AG04449 (cell line): Measurements from ENCODE around the gene ARHGAP33.

ENCODE experiments used
- CTCF ChIA-PET: fragments of 350-600 bp; formaldehyde crosslinking; extraction: SDS; loops from one replicate; lab custom pipeline; 2021; ENCODE audit warnings: antibody characterized with exemption; lab: Yijun Ruan, JAX
- POLR2A ChIA-PET: fragments of 400-600, 350-600 bp; formaldehyde crosslinking; extraction: SDS; loops from one replicate; lab custom pipeline; 2020; ENCODE audit warnings: antibody characterized with exemption, inconsistent platforms; lab: Yijun Ruan, JAX
- DNase-seq: peaks from one replicate; pipeline ENCODE4 v3.0.0-alpha.2; 2010; ENCODE audit warnings: low read depth, low spot score
- H3K4me3 ChIP-seq: 2 replicates; pipeline ENCODE4 v1.5.1; 2011; ENCODE audit warnings: low read depth, mild to moderate bottlenecking, control low read depth, low read length
- TF ChIP-seq, protein P1 (sequence below): IDR thresholded peaks from one replicate; pipeline ENCODE4 v1.5.1; 2011; ENCODE audit warnings: mild to moderate bottlenecking, moderate library complexity, low read length, control low read depth, inconsistent platforms; ENCODE audit not compliant: insufficient read depth; ENCODE audit errors: missing control alignments

The ARHGAP33 gene

DNA sequence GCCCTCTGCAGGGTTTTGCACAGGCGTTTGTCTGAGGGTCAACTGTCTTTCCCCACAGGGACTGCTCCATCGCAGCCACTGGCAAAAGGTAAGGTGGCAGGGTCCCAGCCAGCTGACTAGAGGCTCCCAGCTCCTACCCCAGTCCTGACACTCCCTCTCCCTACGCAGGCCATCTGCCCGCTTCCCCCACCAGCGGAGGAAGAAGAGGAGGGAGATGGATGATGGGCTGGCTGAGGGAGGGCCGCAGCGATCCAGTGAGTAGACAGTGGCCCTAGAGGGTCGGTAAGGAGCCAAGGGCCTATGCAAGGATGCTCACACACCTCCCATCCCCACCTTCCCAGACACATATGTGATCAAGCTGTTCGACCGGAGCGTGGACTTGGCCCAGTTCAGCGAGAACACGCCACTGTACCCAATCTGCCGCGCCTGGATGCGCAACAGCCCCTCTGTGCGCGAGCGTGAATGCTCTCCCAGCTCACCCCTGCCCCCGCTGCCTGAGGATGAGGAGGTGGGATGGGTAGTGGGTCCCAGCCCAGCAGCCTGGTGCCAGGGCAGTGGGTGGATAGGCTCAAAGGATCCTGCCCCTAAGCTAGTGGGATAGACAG, 22.5 kb upstream of the ARHGAP33 start:
- TF ChIP-seq, protein P1, sequence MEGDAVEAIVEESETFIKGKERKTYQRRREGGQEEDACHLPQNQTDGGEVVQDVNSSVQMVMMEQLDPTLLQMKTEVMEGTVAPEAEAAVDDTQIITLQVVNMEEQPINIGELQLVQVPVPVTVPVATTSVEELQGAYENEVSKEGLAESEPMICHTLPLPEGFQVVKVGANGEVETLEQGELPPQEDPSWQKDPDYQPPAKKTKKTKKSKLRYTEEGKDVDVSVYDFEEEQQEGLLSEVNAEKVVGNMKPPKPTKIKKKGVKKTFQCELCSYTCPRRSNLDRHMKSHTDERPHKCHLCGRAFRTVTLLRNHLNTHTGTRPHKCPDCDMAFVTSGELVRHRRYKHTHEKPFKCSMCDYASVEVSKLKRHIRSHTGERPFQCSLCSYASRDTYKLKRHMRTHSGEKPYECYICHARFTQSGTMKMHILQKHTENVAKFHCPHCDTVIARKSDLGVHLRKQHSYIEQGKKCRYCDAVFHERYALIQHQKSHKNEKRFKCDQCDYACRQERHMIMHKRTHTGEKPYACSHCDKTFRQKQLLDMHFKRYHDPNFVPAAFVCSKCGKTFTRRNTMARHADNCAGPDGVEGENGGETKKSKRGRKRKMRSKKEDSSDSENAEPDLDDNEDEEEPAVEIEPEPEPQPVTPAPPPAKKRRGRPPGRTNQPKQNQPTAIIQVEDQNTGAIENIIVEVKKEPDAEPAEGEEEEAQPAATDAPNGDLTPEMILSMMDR = no peak

GRCh38 chr19:35753634-35754369, 21.6 kb upstream of the ARHGAP33 start:
- no peak for DNase-seq
- H3K4me3 ChIP-seq = no peak overlapping the region
- POLR2A ChIA-PET = interaction anchor here (0.7 kb wide), 1 partner anchor 14 kb away, joined by 3 read pairs; no protein-coding TSS in a partner anchor
- TF ChIP-seq, protein P1 = no peak
- CTCF ChIA-PET = no interaction called here

More for the DNA sequence above, 22.5 kb upstream of the ARHGAP33 start:
- ChIA-PET POLR2A (no interaction called here), CTCF (no interaction called here)
- no peak overlapping the region for H3K4me3 ChIP-seq
- DNase-seq = no peak

DNA sequence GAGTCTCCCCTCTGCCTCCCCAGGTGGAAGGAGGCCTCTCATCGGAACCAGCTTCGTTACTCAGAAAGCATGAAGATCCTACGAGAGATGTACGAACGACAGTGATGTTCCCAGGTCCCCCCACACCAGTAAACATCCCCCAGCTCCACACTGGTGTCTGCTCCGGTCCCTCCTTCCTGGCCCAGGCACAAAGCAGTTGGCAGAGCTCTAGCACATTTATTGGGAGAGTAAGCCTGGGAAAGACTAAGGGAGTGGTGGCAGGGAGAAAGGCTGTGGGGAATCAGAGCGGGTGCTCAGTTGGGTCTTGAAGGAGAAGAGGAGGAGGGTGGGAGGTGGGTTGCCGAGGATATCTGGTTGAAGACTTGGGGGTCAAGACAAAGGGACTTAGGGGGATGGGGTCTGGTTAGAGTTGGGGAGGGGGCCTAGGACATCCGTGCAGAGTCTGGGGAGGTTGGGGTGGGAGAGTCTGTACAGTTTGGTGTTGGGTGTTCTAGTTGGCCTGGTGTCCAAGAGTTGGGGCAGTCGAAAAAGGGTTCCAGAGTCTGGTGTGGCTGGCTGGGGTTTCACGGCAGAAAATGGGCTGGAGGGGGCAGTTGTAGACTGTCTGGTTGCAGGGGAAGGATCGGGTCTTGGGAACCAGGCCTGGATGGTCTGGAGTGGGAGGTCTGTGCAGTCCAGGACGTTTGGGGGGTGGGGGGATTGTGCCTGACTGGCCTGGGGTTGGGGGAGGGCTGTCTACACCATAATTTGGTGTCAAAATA, 20.8 kb upstream of the ARHGAP33 start:
- H3K4me3 ChIP-seq = no peak overlapping the region
- ChIA-PET POLR2A (interaction anchor here (0.7 kb wide), 1 partner anchor 14 kb away, joined by 3 read pairs; no protein-coding TSS in a partner anchor), CTCF (no interaction called here)
- TF ChIP-seq, protein P1 = no peak
- DNase-seq = no peak

GRCh38 chr19:35755131-35755549, 20.2 kb upstream of the ARHGAP33 start:
- POLR2A ChIA-PET = no interaction called here
- CTCF ChIA-PET = no interaction called here

DNA sequence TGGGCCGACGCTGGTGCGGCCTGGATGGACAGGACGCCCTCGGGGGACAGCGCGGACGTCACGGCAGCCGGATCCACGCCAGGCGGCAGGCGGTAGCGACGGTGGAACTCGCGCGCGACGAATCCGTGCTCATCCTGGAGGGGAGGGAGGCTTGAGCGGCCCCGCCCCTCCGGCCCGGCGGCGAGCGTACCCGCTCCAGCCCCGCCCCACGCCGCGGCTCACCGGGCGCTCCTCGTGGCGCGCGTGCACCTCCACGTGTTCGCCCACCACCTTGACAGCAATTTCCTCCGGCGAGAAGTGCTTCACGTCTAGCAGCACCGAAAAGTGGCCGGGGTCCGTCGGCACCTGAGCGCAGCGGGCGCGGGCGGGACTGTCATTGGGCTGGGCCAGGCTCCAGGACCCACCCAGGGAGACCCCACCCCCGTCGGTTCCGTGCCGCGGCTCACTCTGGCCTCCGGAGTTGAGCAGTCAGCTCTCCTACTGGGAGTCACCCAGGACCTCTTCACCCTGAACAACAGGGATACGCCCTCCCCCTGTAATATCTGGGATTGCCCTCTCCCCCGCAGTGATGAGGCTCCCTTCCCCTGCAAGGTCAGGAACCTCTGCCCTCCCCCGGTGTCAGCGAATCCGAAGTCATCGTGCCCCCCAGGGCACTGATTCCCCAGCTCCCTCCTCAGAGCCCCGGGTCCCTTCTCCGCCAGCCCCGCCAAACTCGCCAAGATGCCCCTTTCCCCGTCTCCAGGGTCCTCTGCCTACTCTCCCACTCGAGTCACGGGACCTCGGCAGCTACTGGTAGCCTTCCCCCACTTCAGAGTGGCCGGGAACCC, 19.6 kb upstream of the ARHGAP33 start:
- TF ChIP-seq, protein P1 = no peak
- DNase-seq = no peak
- CTCF ChIA-PET = interaction anchor here (1.4 kb wide), 1 partner anchor 177 kb away, joined by 4 read pairs; no protein-coding TSS in a partner anchor
- POLR2A ChIA-PET = interaction anchor here (1.4 to 2.0 kb wide), 2 partner anchors 11 to 15 kb away, joined by 6 to 7 read pairs; partner anchors contain the start of genes PSENEN and U2AF1L4
- H3K4me3 ChIP-seq = peak overlapping the region; percentile 65

More at GRCh38 chr19:35755131-35755549, 20.2 kb upstream of the ARHGAP33 start:
- no peak for DNase-seq
- peak overlapping the region; percentile 65 for H3K4me3 ChIP-seq
- TF ChIP-seq, protein P1 = no peak
